HepG2 (cell line): ENCODE data around the gene TLCD3B. TPM values are rescaled to one million over a fixed set of nuclear protein-coding genes. Genes with fewer than 3 reads are reported as not detected.

Source experiments
- E2F5 ChIP-seq: sonication (generic); formaldehyde crosslinking; conservative IDR thresholded peaks from 2 replicates; pipeline ENCODE4 v1.4.0; 2020; ENCODE audit warnings: missing genetic modification reagents
- ETV6 ChIP-seq: sonication (generic); formaldehyde crosslinking; conservative IDR thresholded peaks from 2 replicates; pipeline ENCODE4 v1.4.0; 2020; ENCODE audit warnings: missing genetic modification reagents
- HDAC6 ChIP-seq: fragments of 200-600 bp; sonication (generic); IDR thresholded peaks from 2 replicates; pipeline ENCODE4 v1.7.0; 2017; ENCODE audit warnings: mild to moderate bottlenecking, antibody characterized with exemption, low read length, low read depth
- HMGXB3 ChIP-seq: sonication (generic); formaldehyde crosslinking; IDR thresholded peaks from 2 replicates; pipeline ENCODE4 v1.4.0; 2020; ENCODE audit warnings: missing genetic modification reagents, borderline replicate concordance
- IRF9 ChIP-seq: sonication (generic); formaldehyde crosslinking; IDR thresholded peaks from 2 replicates; pipeline ENCODE4 v1.8.0; 2022; ENCODE audit warnings: missing genetic modification reagents, mild to moderate bottlenecking, borderline replicate concordance
- MAFG ChIP-seq: sonication (generic); formaldehyde crosslinking; IDR thresholded peaks from 2 replicates; pipeline ENCODE4 v1.5.1; 2020; ENCODE audit warnings: mild to moderate bottlenecking, missing genetic modification reagents
- NFKB2 ChIP-seq: sonication (generic); formaldehyde crosslinking; IDR thresholded peaks from 2 replicates; pipeline ENCODE4 v1.4.0; 2020; ENCODE audit warnings: missing genetic modification reagents, borderline replicate concordance
- NR2F6 ChIP-seq, 2 experiments: IDR thresholded peaks; 2 replicates each; pipeline ENCODE4 v1.6.1; 2016; ENCODE audit warnings: antibody characterized with exemption in 1 of 2, mild to moderate bottlenecking in 1 of 2
- SALL1 ChIP-seq: sonication (generic); formaldehyde crosslinking; IDR thresholded peaks from 2 replicates; pipeline ENCODE4 v1.8.0; 2022; ENCODE audit warnings: mild to moderate bottlenecking, missing genetic modification reagents
- SOX13 ChIP-seq, 3 experiments: fragments of 450-650 bp in 1 of 3; sonication (generic) in 1 of 3; formaldehyde crosslinking in 1 of 3; IDR thresholded peaks in 2 of 3; conservative IDR thresholded peaks in 1 of 3; 2 replicates each; pipeline versions ENCODE4 v1.5.0 to v1.6.1; 2016 to 2020; ENCODE audit warnings: antibody characterized with exemption in 1 of 3, mild to moderate bottlenecking in 1 of 3, missing compliant biosample characterization in 1 of 3, missing genetic modification reagents in 1 of 3, moderate library complexity in 1 of 3
- TGIF2 ChIP-seq: IDR thresholded peaks from 2 replicates; pipeline ENCODE4 v1.6.1; 2016; ENCODE audit warnings: control low read depth, missing compliant biosample characterization
- TSC22D2 ChIP-seq: sonication (generic); formaldehyde crosslinking; IDR thresholded peaks from 2 replicates; pipeline ENCODE4 v1.5.1; 2020; ENCODE audit warnings: missing genetic modification reagents, mild to moderate bottlenecking, borderline replicate concordance
- WIZ ChIP-seq: sonication (generic); formaldehyde crosslinking; IDR thresholded peaks from 2 replicates; pipeline ENCODE4 v1.5.1; 2020; ENCODE audit warnings: mild to moderate bottlenecking, missing genetic modification reagents
- ZKSCAN8 ChIP-seq: IDR thresholded peaks from 2 replicates; pipeline ENCODE4 v1.6.1; 2016; ENCODE audit warnings: borderline replicate concordance, missing genetic modification reagents, missing compliant biosample characterization
- ZNF205 ChIP-seq: IDR thresholded peaks from 2 replicates; pipeline ENCODE4 v1.6.1; 2018; ENCODE audit warnings: missing biosample characterization, missing genetic modification reagents
- ZNF3 ChIP-seq: IDR thresholded peaks from 2 replicates; pipeline ENCODE4 v1.7.0; 2017; ENCODE audit warnings: inconsistent platforms
- ZNF546 ChIP-seq: sonication (generic); formaldehyde crosslinking; conservative IDR thresholded peaks from 2 replicates; pipeline ENCODE4 v1.8.1; 2023; ENCODE audit warnings: mild to moderate bottlenecking, missing genetic modification reagents
- ZNF678 ChIP-seq: sonication (generic); formaldehyde crosslinking; IDR thresholded peaks from 2 replicates; pipeline ENCODE4 v1.4.0; 2020; ENCODE audit warnings: mild to moderate bottlenecking, missing genetic modification reagents
- ZNF75D ChIP-seq: sonication (generic); formaldehyde crosslinking; IDR thresholded peaks from 2 replicates; pipeline ENCODE4 v1.8.1; 2023; ENCODE audit warnings: missing genetic modification reagents, mild to moderate bottlenecking, borderline replicate concordance
- ZNF768 ChIP-seq: sonication (generic); formaldehyde crosslinking; IDR thresholded peaks from 2 replicates; pipeline ENCODE4 v1.4.0; 2020; ENCODE audit warnings: missing genetic modification reagents
- ZNF841 ChIP-seq: sonication (generic); formaldehyde crosslinking; IDR thresholded peaks from 2 replicates; pipeline ENCODE4 v1.8.1; 2023; ENCODE audit warnings: missing genetic modification reagents, borderline replicate concordance
- polyA plus RNA-seq, 8 experiments: library from polyadenylated mRNA; depleted of rRNA in 3 of 8; stranded (reverse) in 7 of 8; unstranded in 1 of 8; fragments of >200 nt; fragmentation: Illumina TruSeq in 4 of 8; extraction: Trizol in 4 of 8; gene quantifications; 2 replicates each; pipeline versions ENCODE4 v1.2.1 to v1.2.3, GENCODE V29; 2011 to 2016; ENCODE audit warnings: low read depth in 4 of 8, missing spikeins in 1 of 8, mixed read lengths in 1 of 8; ENCODE audit not compliant: insufficient read depth in 1 of 8
- total RNA-seq, 5 experiments: library from RNA; depleted of rRNA; stranded (reverse); fragments of >200 nt; fragmentation: Illumina TruSeq; extraction: Trizol; gene quantifications; 2 replicates each; pipeline ENCODE4 v1.2.3, GENCODE V29; 2016; ENCODE audit warnings: low read depth in 1 of 5
- TF ChIP-seq, protein P1 (sequence below): sonication (generic); formaldehyde crosslinking; IDR thresholded peaks from 2 replicates; pipeline ENCODE4 v1.4.0; 2020; ENCODE audit warnings: missing genetic modification reagents, borderline replicate concordance

Gene TLCD3B
- total and polyA plus RNA-seq, 2 of the 13 experiments (the other 11 are each of a cell fraction or from before 2014, with no cell fraction given): not detected

- no peak for TF ChIP-seq HMGXB3 (CRISPR knock-in tag)
- TF ChIP-seq ZNF205 (CRISPR knock-in tag): 0 out of 2 replicates have a peak, but pooled peaks have one; percentile 41
- TF ChIP-seq SOX13 (IDR thresholded peaks at IDR 0.05): no peak
- 0 out of 4 replicates have a peak, but pooled peaks of 1 of the 2 experiments have one; percentile 27 for TF ChIP-seq SOX13 (CRISPR knock-in tag; conservative IDR thresholded peaks at IDR 0.05 in 1 of 2, IDR thresholded peaks at IDR 0.05 in 1 of 2)
- TF ChIP-seq ZNF768 (CRISPR knock-in tag): peak; percentile 73; the same call in 1 of the 2 replicates
- TF ChIP-seq TGIF2 (CRISPR knock-in tag): peak; percentile 44; the same call in 1 of the 2 replicates
- peak; percentile 51; the same call in 1 of the 2 replicates for TF ChIP-seq TSC22D2 (CRISPR knock-in tag)
- no peak for TF ChIP-seq ZNF841 (CRISPR knock-in tag)
- TF ChIP-seq SALL1 (CRISPR knock-in tag): peak; percentile 67
- TF ChIP-seq, protein P1, sequence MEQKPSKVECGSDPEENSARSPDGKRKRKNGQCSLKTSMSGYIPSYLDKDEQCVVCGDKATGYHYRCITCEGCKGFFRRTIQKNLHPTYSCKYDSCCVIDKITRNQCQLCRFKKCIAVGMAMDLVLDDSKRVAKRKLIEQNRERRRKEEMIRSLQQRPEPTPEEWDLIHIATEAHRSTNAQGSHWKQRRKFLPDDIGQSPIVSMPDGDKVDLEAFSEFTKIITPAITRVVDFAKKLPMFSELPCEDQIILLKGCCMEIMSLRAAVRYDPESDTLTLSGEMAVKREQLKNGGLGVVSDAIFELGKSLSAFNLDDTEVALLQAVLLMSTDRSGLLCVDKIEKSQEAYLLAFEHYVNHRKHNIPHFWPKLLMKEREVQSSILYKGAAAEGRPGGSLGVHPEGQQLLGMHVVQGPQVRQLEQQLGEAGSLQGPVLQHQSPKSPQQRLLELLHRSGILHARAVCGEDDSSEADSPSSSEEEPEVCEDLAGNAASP (CRISPR knock-in tag): peak; percentile 21; the same call in 1 of the 2 replicates
- TF ChIP-seq ETV6: 0 out of 2 replicates have a peak, but pooled peaks have one; percentile 50
- TF ChIP-seq ZNF546: peak; percentile 52; the same call in 1 of the 2 replicates
- TF ChIP-seq WIZ (CRISPR knock-in tag): peak; percentile 87
- 0 out of 2 replicates have a peak, but pooled peaks have one; percentile 50 for TF ChIP-seq IRF9 (CRISPR knock-in tag)
- no peak for TF ChIP-seq ZNF3
- TF ChIP-seq ZNF75D (CRISPR knock-in tag): 0 out of 2 replicates have a peak, but pooled peaks have one; percentile 19
- TF ChIP-seq E2F5 (CRISPR knock-in tag): no peak
- no peak for TF ChIP-seq MAFG (CRISPR knock-in tag)
- no peak for TF ChIP-seq HDAC6
- TF ChIP-seq ZNF678 (CRISPR knock-in tag): no peak
- TF ChIP-seq NFKB2 (CRISPR knock-in tag): peak; percentile 64; the same call in 1 of the 2 replicates
- TF ChIP-seq NR2F6 (IDR thresholded peaks at IDR 0.05): no peak
- TF ChIP-seq NR2F6 (CRISPR knock-in tag; IDR thresholded peaks at IDR 0.05): peak; percentile 11; the same call in 1 of the 2 replicates
- TF ChIP-seq ZKSCAN8 (CRISPR knock-in tag): no peak
These were observed 2.5 kb downstream of the TLCD3B start (continued) for GRCh38 chr16:30028438-30029076.
